Mammary epithelial cell (primary cell): ENCODE results near the gene NUTM1.

Source experiments
- CTCF ChIP-seq, 2 donors: IDR thresholded peaks in 1 of 2; conservative IDR thresholded peaks in 1 of 2; 2 replicates each; pipeline ENCODE4 v1.5.1; 2011 to 2012; ENCODE audit warnings: inconsistent platforms in 2 of 2, low read length in 2 of 2, mild to moderate bottlenecking in 2 of 2, control low read depth in 1 of 2, low read depth in 1 of 2; ENCODE audit not compliant: insufficient read depth in 1 of 2; ENCODE audit errors: extremely low read depth in 1 of 2
- EZH2 ChIP-seq: IDR thresholded peaks from 2 replicates; pipeline ENCODE4 v1.6.1; 2012; ENCODE audit warnings: low read length, inconsistent platforms, borderline replicate concordance

GRCh38 chr15:34358948-34359347, 15.8 kb downstream of the NUTM1 start:
- no peak for TF ChIP-seq CTCF (conservative IDR thresholded peaks at IDR 0.05 in 1 of 2, IDR thresholded peaks at IDR 0.05 in 1 of 2; ENCODE audit: extremely low read depth in 1 of 2, insufficient read depth in 1 of 2, low read depth in 1 of 2, low read length in 2 of 2)
- no peak for TF ChIP-seq EZH2
